Measurements from ENCODE around the gene DAB1. TPM values are rescaled to one million over a fixed set of nuclear protein-coding genes. Genes with fewer than 3 reads are reported as not detected.

The DAB1 gene
- total RNA-seq, 2 donors from 2014 or later: not detected

GRCh38 chr1:57157818-57158603 is 265.8 kb downstream of the DAB1 start:
- Mint-ChIP-seq H3K4me3 (no peak overlapping the region), H3K36me3 (no peaks in the 10 kb centered on the region), H3K27ac (no peak overlapping the region), H3K4me1 (ENCODE audit: low read depth in 2 of 2) (peaks cover 0 to 6% of the 10 kb centered on the region in 2 donors), H3K27me3 (peaks cover 27 to 45% of the 10 kb centered on the region in 2 donors), H3K9me3 (no peaks in the 10 kb centered on the region)
- no peak for DNase-seq (ENCODE audit: low spot score)
- ATAC-seq: no peak

- peaks cover 0 to 6% of the 10 kb centered on the region in 2 donors for H3K4me1 Mint-ChIP-seq (ENCODE audit: low read depth in 2 of 2)
- H3K27ac Mint-ChIP-seq: no peak overlapping the region
- peaks cover 23 to 38% of the 10 kb centered on the region in 2 donors for H3K27me3 Mint-ChIP-seq
- H3K4me3 Mint-ChIP-seq: no peak overlapping the region
- ATAC-seq (no peak), DNase-seq (ENCODE audit: low spot score) (no peak)
- H3K36me3 Mint-ChIP-seq: no peaks in the 10 kb centered on the region
- no peaks in the 10 kb centered on the region for H3K9me3 Mint-ChIP-seq
These were observed 267.0 kb downstream of the DAB1 start for GRCh38 chr1:57156907-57157306.

GRCh38 chr1:57146100-57146499 is 277.8 kb downstream of the DAB1 start:
- DNase-seq (ENCODE audit: low spot score) (no peak), ATAC-seq (no peak)
- no peaks in the 10 kb centered on the region for H3K4me1 Mint-ChIP-seq (ENCODE audit: low read depth in 2 of 2)
- no peak overlapping the region for H3K27ac Mint-ChIP-seq
- peaks cover 0 to 4% of the 10 kb centered on the region in 2 donors for H3K27me3 Mint-ChIP-seq
- no peaks in the 10 kb centered on the region for H3K36me3 Mint-ChIP-seq
- H3K9me3 Mint-ChIP-seq: no peaks in the 10 kb centered on the region
- H3K4me3 Mint-ChIP-seq: no peak overlapping the region

- H3K27ac Mint-ChIP-seq: no peak overlapping the region
- H3K36me3 Mint-ChIP-seq: no peaks in the 10 kb centered on the region
- DNase-seq (ENCODE audit: low spot score) (no peak), ATAC-seq (no peak)
- H3K27me3 Mint-ChIP-seq: peaks cover 8 to 9% of the 10 kb centered on the region in 2 donors
- no peaks in the 10 kb centered on the region for H3K9me3 Mint-ChIP-seq
- H3K4me3 Mint-ChIP-seq: no peak overlapping the region
- no peaks in the 10 kb centered on the region for H3K4me1 Mint-ChIP-seq (ENCODE audit: low read depth in 2 of 2)
These were observed 280.9 kb downstream of the DAB1 start for GRCh38 chr1:57142999-57143398.

- Mint-ChIP-seq H3K4me3 (no peak overlapping the region), H3K9me3 (no peaks in the 10 kb centered on the region), H3K27ac (no peak overlapping the region), H3K4me1 (ENCODE audit: low read depth in 2 of 2) (no peaks in the 10 kb centered on the region), H3K27me3 (peaks cover 9 to 13% of the 10 kb centered on the region in 2 donors), H3K36me3 (no peaks in the 10 kb centered on the region)
- no peak for DNase-seq (ENCODE audit: low spot score)
- no peak for ATAC-seq
These were observed 281.7 kb downstream of the DAB1 start for GRCh38 chr1:57142169-57142568.

GRCh38 chr1:57138432-57139078 is 285.3 kb downstream of the DAB1 start:
- peaks cover 9 to 16% of the 10 kb centered on the region in 2 donors for H3K27me3 Mint-ChIP-seq

GRCh38 chr1:57137980-57138379 is 285.9 kb downstream of the DAB1 start:
- H3K4me3 Mint-ChIP-seq: no peak overlapping the region
- H3K27me3 Mint-ChIP-seq: peaks cover 9 to 14% of the 10 kb centered on the region in 2 donors
- DNase-seq (ENCODE audit: low spot score): no peak
- H3K27ac Mint-ChIP-seq: no peak overlapping the region
- no peak for ATAC-seq
- no peaks in the 10 kb centered on the region for H3K9me3 Mint-ChIP-seq
- no peaks in the 10 kb centered on the region for H3K36me3 Mint-ChIP-seq
- H3K4me1 Mint-ChIP-seq (ENCODE audit: low read depth in 2 of 2): no peaks in the 10 kb centered on the region

More at GRCh38 chr1:57138432-57139078, 285.3 kb downstream of the DAB1 start:
- no peaks in the 10 kb centered on the region for H3K9me3 Mint-ChIP-seq
- no peak overlapping the region for H3K4me3 Mint-ChIP-seq
- DNase-seq (ENCODE audit: low spot score) (no peak), ATAC-seq (no peak)
- no peak overlapping the region for H3K27ac Mint-ChIP-seq
- no peaks in the 10 kb centered on the region for H3K4me1 Mint-ChIP-seq (ENCODE audit: low read depth in 2 of 2)
- H3K36me3 Mint-ChIP-seq: no peaks in the 10 kb centered on the region

GRCh38 chr1:57134803-57135202 is 289.1 kb downstream of the DAB1 start:
- H3K36me3 Mint-ChIP-seq: no peaks in the 10 kb centered on the region
- no peak for DNase-seq (ENCODE audit: low spot score)
- H3K27me3 Mint-ChIP-seq: peaks cover 9 to 10% of the 10 kb centered on the region in 2 donors
- no peak overlapping the region for H3K4me3 Mint-ChIP-seq
- H3K4me1 Mint-ChIP-seq (ENCODE audit: low read depth in 2 of 2): no peaks in the 10 kb centered on the region
- no peak overlapping the region for H3K27ac Mint-ChIP-seq
- no peak for ATAC-seq
- H3K9me3 Mint-ChIP-seq: no peaks in the 10 kb centered on the region

GRCh38 chr1:57133686-57134085 is 290.2 kb downstream of the DAB1 start:
- Mint-ChIP-seq H3K4me3 (no peak overlapping the region), H3K27me3 (peaks cover 7 to 10% of the 10 kb centered on the region in 2 donors), H3K4me1 (ENCODE audit: low read depth in 2 of 2) (no peaks in the 10 kb centered on the region), H3K36me3 (no peaks in the 10 kb centered on the region), H3K9me3 (no peaks in the 10 kb centered on the region), H3K27ac (no peak overlapping the region)
- DNase-seq (ENCODE audit: low spot score) (no peak), ATAC-seq (no peak)

- Mint-ChIP-seq H3K27ac (no peak overlapping the region), H3K4me3 (no peak overlapping the region), H3K27me3 (peaks cover 2 to 7% of the 10 kb centered on the region in 2 donors), H3K36me3 (no peaks in the 10 kb centered on the region), H3K9me3 (no peaks in the 10 kb centered on the region), H3K4me1 (ENCODE audit: low read depth in 2 of 2) (no peaks in the 10 kb centered on the region)
- ATAC-seq: no peak
- DNase-seq (ENCODE audit: low spot score): no peak
These were observed 290.8 kb downstream of the DAB1 start for GRCh38 chr1:57132993-57133622.

- DNase-seq (ENCODE audit: low spot score) (no peak), ATAC-seq (no peak)
- H3K36me3 Mint-ChIP-seq: no peaks in the 10 kb centered on the region
- H3K4me3 Mint-ChIP-seq: no peak overlapping the region
- H3K4me1 Mint-ChIP-seq (ENCODE audit: low read depth in 2 of 2): no peaks in the 10 kb centered on the region
- no peak overlapping the region for H3K27ac Mint-ChIP-seq
- H3K9me3 Mint-ChIP-seq: no peaks in the 10 kb centered on the region
- peaks cover 3% of the 10 kb centered on the region in 2 donors for H3K27me3 Mint-ChIP-seq
These were observed 292.0 kb downstream of the DAB1 start for GRCh38 chr1:57131701-57132394.

- Mint-ChIP-seq H3K9me3 (no peaks in the 10 kb centered on the region), H3K4me1 (ENCODE audit: low read depth in 2 of 2) (no peaks in the 10 kb centered on the region), H3K27me3 (peaks cover 6 to 8% of the 10 kb centered on the region in 2 donors), H3K4me3 (no peak overlapping the region), H3K36me3 (no peaks in the 10 kb centered on the region), H3K27ac (no peak overlapping the region)
- DNase-seq (ENCODE audit: low spot score): no peak
- no peak for ATAC-seq
These were observed 292.6 kb downstream of the DAB1 start for GRCh38 chr1:57131257-57131656.

- ATAC-seq (no peak), DNase-seq (ENCODE audit: low spot score) (no peak)
- Mint-ChIP-seq H3K4me1 (ENCODE audit: low read depth in 2 of 2) (no peaks in the 10 kb centered on the region), H3K27me3 (peaks cover 4 to 15% of the 10 kb centered on the region in 2 donors), H3K36me3 (no peaks in the 10 kb centered on the region), H3K27ac (no peak overlapping the region), H3K4me3 (no peak overlapping the region), H3K9me3 (no peaks in the 10 kb centered on the region)
These were observed 294.0 kb downstream of the DAB1 start for GRCh38 chr1:57129865-57130264.

All from natural killer cell treated with Interleukin-12 subunit alpha and Interleukin-12 subunit beta and Interleukin-15 and Interleukin-18, amount 100 ng/mL, for 72 hours (primary cell).